NCI-H345 (cell line): ENCODE measurements around the gene NF2.

Experiments
- DNase-seq: peaks from one replicate; lab custom pipeline; 2025; lab: John Stamatoyannopoulos, UW

The NF2 gene

GRCh38 chr22:29702931-29703501 lies 99.6 kb downstream of the NF2 start:
- peak; percentile 69 for DNase-seq

GRCh38 chr22:29703569-29704195 lies 100.2 kb downstream of the NF2 start:
- no peak for DNase-seq

- DNase-seq, result peak; percentile 49
These were observed 101.3 kb downstream of the NF2 start for GRCh38 chr22:29704528-29705285.

- no peak for DNase-seq
These were observed 102.2 kb downstream of the NF2 start for GRCh38 chr22:29705651-29706050.

- peak; percentile 16 for DNase-seq
These were observed 103.1 kb downstream of the NF2 start for GRCh38 chr22:29706486-29706885.

- peak; percentile 57 for DNase-seq
These were observed 103.6 kb downstream of the NF2 start for GRCh38 chr22:29707010-29707409.

GRCh38 chr22:29707471-29707870 lies 104.0 kb downstream of the NF2 start:
- no peak for DNase-seq

GRCh38 chr22:29710193-29710592 lies 106.8 kb downstream of the NF2 start:
- DNase-seq, result no peak

GRCh38 chr22:29710922-29711593 lies 107.6 kb downstream of the NF2 start:
- no peak for DNase-seq

GRCh38 chr22:29712119-29712518 lies 108.7 kb downstream of the NF2 start:
- DNase-seq, result no peak

GRCh38 chr22:29713156-29713727 lies 109.8 kb downstream of the NF2 start:
- no peak for DNase-seq

GRCh38 chr22:29715240-29715639 lies 111.8 kb downstream of the NF2 start:
- DNase-seq, result peak; percentile 15

GRCh38 chr22:29715705-29716104 lies 112.3 kb downstream of the NF2 start:
- DNase-seq, result no peak

GRCh38 chr22:29716814-29717545 lies 113.5 kb downstream of the NF2 start:
- no peak for DNase-seq

GRCh38 chr22:29717789-29718188 lies 114.4 kb downstream of the NF2 start:
- DNase-seq, result peak; percentile 80

GRCh38 chr22:29718949-29719898 lies 115.8 kb downstream of the NF2 start:
- no peak for DNase-seq

- peak; percentile 30 for DNase-seq
These were observed 116.6 kb downstream of the NF2 start, which contains the start of gene CABP7 for GRCh38 chr22:29719899-29720645. Gene CABP7, plus strand, starts transcription at chr22:29720003. Its CDS starts 422 bp downstream, at chr22:29720425.

GRCh38 chr22:29720811-29721323 lies 117.4 kb downstream of the NF2 start:
- DNase-seq, result no peak

GRCh38 chr22:29722151-29722550 lies 118.7 kb downstream of the NF2 start:
- no peak for DNase-seq
